SK-N-SH (cell line): Measurements from ENCODE around the gene PPIB. TPM values are rescaled to one million over a fixed set of nuclear protein-coding genes. Genes with fewer than 3 reads are reported as not detected.

Source experiments
- CTCF ChIA-PET: fragments of 300-600, 350-600 bp; formaldehyde crosslinking; extraction: SDS; loops from one replicate; lab custom pipeline; 2021; lab: Yijun Ruan, JAX
- POLR2A ChIA-PET: fragments of 350-600 bp; sonication (Branson Sonifier 250); formaldehyde crosslinking; extraction: SDS; loops from one replicate; lab custom pipeline; 2020; ENCODE audit warnings: antibody characterized with exemption, inconsistent platforms; lab: Yijun Ruan, JAX
- DNase-seq: peaks from one replicate; pipeline ENCODE4 v3.0.0; 2012
- H2AFZ ChIP-seq: fragments of 200-600 bp; sonication (generic); 2 replicates; pipeline ENCODE4 v1.8.1; 2016; ENCODE audit warnings: antibody characterized with exemption, mild to moderate bottlenecking, low read depth
- H3F3A ChIP-seq: fragments of 200-600 bp; sonication (generic); replicated peaks from 2 replicates; pipeline ENCODE3; 2016; ENCODE audit warnings: antibody characterized with exemption, mild to moderate bottlenecking; ENCODE audit not compliant: insufficient read depth
- H3K27ac ChIP-seq, 2 experiments: fragments of 200-500 bp in 1 of 2; fragments of 200-600 bp in 1 of 2; sonication (Bioruptor generic) in 1 of 2; sonication (generic), shearing (Covaris generic) in 1 of 2; 2 replicates each; pipeline versions ENCODE4 v1.5.1 to v1.6.1; 2014 to 2016; ENCODE audit warnings: low read depth in 2 of 2, inconsistent platforms in 1 of 2, low read length in 1 of 2, mild to moderate bottlenecking in 1 of 2, mixed read lengths in 1 of 2
- H3K27me3 ChIP-seq: fragments of 200-600 bp; sonication (generic), shearing (Covaris generic); 2 replicates; pipeline ENCODE4 v1.6.1; 2016; ENCODE audit warnings: mixed run types; ENCODE audit not compliant: insufficient read depth
- H3K36me3 ChIP-seq, 2 experiments: fragments of 200-500 bp in 1 of 2; fragments of 200-600 bp in 1 of 2; sonication (Bioruptor generic) in 1 of 2; sonication (generic) in 1 of 2; replicated peaks in 1 of 2; 2 replicates each; pipeline versions ENCODE3 to v1.5.1; 2014 to 2016; ENCODE audit warnings: low read length in 1 of 2, mild to moderate bottlenecking in 1 of 2; ENCODE audit not compliant: insufficient read depth in 2 of 2, control insufficient read depth in 1 of 2
- H3K4me1 ChIP-seq, 2 experiments: fragments of 200-500 bp in 1 of 2; fragments of 200-600 bp in 1 of 2; sonication (Bioruptor generic) in 1 of 2; sonication (generic), shearing (Covaris generic) in 1 of 2; 2 replicates each; pipeline versions ENCODE4 v1.5.1 to v1.6.1; 2014 to 2016; ENCODE audit warnings: low read depth in 1 of 2, low read length in 1 of 2, mixed run types in 1 of 2; ENCODE audit not compliant: insufficient read depth in 2 of 2, control insufficient read depth in 1 of 2
- H3K4me2 ChIP-seq: fragments of 200-600 bp; sonication (generic), shearing (Covaris generic); 2 replicates; pipeline ENCODE4 v1.6.1; 2017; ENCODE audit warnings: mixed run types
- H3K4me3 ChIP-seq, 2 experiments: fragments of 200-500 bp in 1 of 2; fragments of 200-600 bp in 1 of 2; sonication (Bioruptor generic) in 1 of 2; sonication (generic), shearing (Covaris generic) in 1 of 2; 2 replicates each; pipeline versions ENCODE4 v1.5.1 to v1.8.1; 2014 to 2016; ENCODE audit warnings: low read depth in 2 of 2, inconsistent platforms in 1 of 2, low read length in 1 of 2, mild to moderate bottlenecking in 1 of 2, mixed read lengths in 1 of 2, moderate library complexity in 1 of 2
- H3K79me2 ChIP-seq: fragments of 200-600 bp; sonication (generic); 2 replicates; pipeline ENCODE4 v1.8.1; 2017; ENCODE audit warnings: mild to moderate bottlenecking; ENCODE audit not compliant: insufficient read depth
- H3K9ac ChIP-seq: fragments of 200-600 bp; sonication (generic); 2 replicates; pipeline ENCODE4 v1.6.1; 2017; ENCODE audit warnings: mixed run types
- H3K9me2 ChIP-seq: fragments of 200-600 bp; sonication (generic); 2 replicates; pipeline ENCODE4 v1.6.1; 2017; ENCODE audit warnings: mixed run types
- H3K9me3 ChIP-seq: fragments of 200-600 bp; sonication (generic); 2 replicates; pipeline ENCODE4 v1.6.1; 2017; ENCODE audit warnings: mixed run types, mild to moderate bottlenecking, moderate library complexity
- H4K20me1 ChIP-seq: fragments of 200-600 bp; sonication (generic); 2 replicates; pipeline ENCODE4 v1.6.1; 2017; ENCODE audit warnings: mild to moderate bottlenecking, mixed run types; ENCODE audit not compliant: insufficient read depth
- GABPA ChIP-seq: IDR thresholded peaks from 2 replicates; pipeline ENCODE4 v1.4.0; 2012; ENCODE audit warnings: low read depth, mild to moderate bottlenecking
- GATA2 ChIP-seq: sonication (generic); formaldehyde crosslinking; IDR thresholded peaks from 2 replicates; pipeline ENCODE4 v1.5.0; 2020; ENCODE audit warnings: mild to moderate bottlenecking, missing genetic modification reagents
- IRF3 ChIP-seq: fragments of 150-350 bp; IDR thresholded peaks from 2 replicates; pipeline ENCODE4 v1.6.1; 2016; ENCODE audit warnings: mild to moderate bottlenecking, low read depth, low read length
- JUND ChIP-seq: IDR thresholded peaks from 2 replicates; pipeline ENCODE4 v1.4.0; 2012
- MEF2A ChIP-seq: IDR thresholded peaks from 2 replicates; pipeline ENCODE4 v1.4.0; 2012; ENCODE audit warnings: low read depth, borderline replicate concordance
- PBX3 ChIP-seq: IDR thresholded peaks from 2 replicates; pipeline ENCODE4; 2012
- RCOR1 ChIP-seq: fragments of 150-350 bp; IDR thresholded peaks from 2 replicates; pipeline ENCODE4 v1.6.1; 2017; ENCODE audit warnings: antibody characterized with exemption, low read length
- RFX5 ChIP-seq: IDR thresholded peaks from 2 replicates; pipeline ENCODE4 v1.6.1; 2012; ENCODE audit warnings: mild to moderate bottlenecking, improper control_type of control experiment, low read length
- RXRA ChIP-seq: IDR thresholded peaks from 2 replicates; pipeline ENCODE4 v1.4.0; 2012; ENCODE audit warnings: low read depth, mild to moderate bottlenecking, borderline replicate concordance
- SMC3 ChIP-seq: IDR thresholded peaks from 2 replicates; pipeline ENCODE4 v1.6.1; 2012; ENCODE audit warnings: low read depth, low read length, improper control_type of control experiment
- TCF12 ChIP-seq: IDR thresholded peaks from 2 replicates; pipeline ENCODE4 v1.4.0; 2012
- USF1 ChIP-seq: IDR thresholded peaks from 2 replicates; pipeline ENCODE4 v1.4.0; 2012; ENCODE audit warnings: low read depth, borderline replicate concordance
- YY1 ChIP-seq: IDR thresholded peaks from 2 replicates; pipeline ENCODE4 v1.4.0; 2012; ENCODE audit warnings: low read depth, mild to moderate bottlenecking
- WGBS: methylation state at CpG from one replicate; pipeline ENCODE4 v1.1.6; 2017; ENCODE audit warnings: low lambda C conversion rate; 5-methylcytosine and 5-hydroxymethylcytosine counted together
- polyA plus RNA-seq, 3 experiments: library from polyadenylated mRNA; depleted of rRNA; stranded (reverse); fragments of >200 nt; gene quantifications; 2 replicates each; pipeline ENCODE4 v1.2.3, GENCODE V29; 2012

PPIB gene
- polyA plus RNA-seq, 1 of the 3 experiments (the other 2 are of a cell fraction): 1,379 TPM

- no peak overlapping the region for H2AFZ ChIP-seq
- peaks cover 2 to 8% of the 10 kb centered on the region in 2 experiments; a peak in 3 of 4 replicates for H3K4me1 ChIP-seq
- H3K9ac ChIP-seq: no peak overlapping the region
- peaks cover 18 to 61% of the 10 kb centered on the region in 2 experiments for H3K36me3 ChIP-seq
- no peaks in the 10 kb centered on the region for H3K9me2 ChIP-seq
- H3K27me3 ChIP-seq: no peaks in the 10 kb centered on the region
- H3K4me3 ChIP-seq: no peak overlapping the region
- ChIA-PET CTCF (interaction anchor here (1.1 to 1.2 kb wide), 2 partner anchors 11 to 151 kb away, joined by 3 read pairs; partner anchors contain the start of gene CSNK1G1), POLR2A (no interaction called here)
- no peak for DNase-seq
- TF ChIP-seq MEF2A: no peak
- no peak for TF ChIP-seq TCF12
- no peak for TF ChIP-seq USF1
- no peak for TF ChIP-seq JUND
- peaks cover 7% of the 10 kb centered on the region for H3F3A ChIP-seq
- H3K4me2 ChIP-seq: no peak overlapping the region
- H4K20me1 ChIP-seq: no peaks in the 10 kb centered on the region
- no peaks in the 10 kb centered on the region for H3K9me3 ChIP-seq
- no peak overlapping the region for H3K27ac ChIP-seq
- H3K79me2 ChIP-seq: peaks cover 16% of the 10 kb centered on the region; the same call in 1 of the 2 replicates
Observed at GRCh38 chr15:64205202-64205601, 42.4 kb upstream of the PPIB start.

GRCh38 chr15:64197425-64197824 is 34.6 kb upstream of the PPIB start:
- Histone ChIP-seq H3K9me2 (no peaks in the 10 kb centered on the region), H3F3A (peaks cover 15% of the 10 kb centered on the region), H2AFZ (no peak overlapping the region), H3K4me3 (no peak overlapping the region; a peak in 1 of 4 replicates), H3K9ac (no peak overlapping the region), H3K27me3 (no peaks in the 10 kb centered on the region), H3K79me2 (no peaks in the 10 kb centered on the region), H3K4me1 (peaks cover 0 to 8% of the 10 kb centered on the region in 2 experiments; a peak in 1 of 4 replicates), H3K9me3 (no peaks in the 10 kb centered on the region), H3K36me3 (peaks cover 24 to 41% of the 10 kb centered on the region in 2 experiments), H4K20me1 (no peaks in the 10 kb centered on the region), H3K4me2 (no peak overlapping the region; the same call in 1 of the 2 replicates)
- CTCF ChIA-PET: interaction anchor here (1.5 to 1.7 kb wide), 2 partner anchors 34 to 483 kb away, joined by 4 read pairs; no protein-coding TSS in a partner anchor
- WGBS: 71% methylated on average over 1 of the region's 1 CpG
- peak; percentile 36 for DNase-seq
- 0 out of 2 replicates have a peak, but pooled peaks have one; percentile 3 for TF ChIP-seq RCOR1
- TF ChIP-seq TCF12: no peak
- no peak for TF ChIP-seq IRF3
- TF ChIP-seq, all 33 proteins: peak for 1
- peak overlapping the region; percentile 54 to 62; a peak in 2 of 4 replicates for H3K27ac ChIP-seq
- POLR2A ChIA-PET: no interaction called here

- no peak overlapping the region for H3K4me3 ChIP-seq
- H3K4me1 ChIP-seq: peaks cover 0 to 8% of the 10 kb centered on the region in 2 experiments; a peak in 1 of 4 replicates
- H3K79me2 ChIP-seq: no peaks in the 10 kb centered on the region
- H3K27me3 ChIP-seq: no peaks in the 10 kb centered on the region
- no peaks in the 10 kb centered on the region for H3K9me3 ChIP-seq
- ChIA-PET POLR2A (no interaction called here), CTCF (interaction anchor here (3.5 kb wide), 1 partner anchor 16 kb away, joined by 13 read pairs; no protein-coding TSS in a partner anchor)
- peaks cover 18% of the 10 kb centered on the region for H3F3A ChIP-seq
- H2AFZ ChIP-seq: no peak overlapping the region
- no peak overlapping the region for H3K4me2 ChIP-seq
- no peaks in the 10 kb centered on the region for H4K20me1 ChIP-seq
- 93% methylated on average over 6 of the region's 6 CpGs for WGBS
- no peak for TF ChIP-seq GABPA
- TF ChIP-seq SMC3: no peak
- no peak for TF ChIP-seq GATA2 (CRISPR knock-in tag)
- no peak for TF ChIP-seq RCOR1
- no peak for TF ChIP-seq RXRA
- TF ChIP-seq PBX3: no peak
- no peak for TF ChIP-seq RFX5
- TF ChIP-seq YY1: no peak
- H3K27ac ChIP-seq: no peak overlapping the region
- no peaks in the 10 kb centered on the region for H3K9me2 ChIP-seq
- no peak overlapping the region for H3K9ac ChIP-seq
- H3K36me3 ChIP-seq: peaks cover 19 to 32% of the 10 kb centered on the region in 2 experiments
- no peak for DNase-seq
Observed at GRCh38 chr15:64193971-64194370, 31.1 kb upstream of the PPIB start.
